ENCODE results near the gene SLC25A11.

SLC25A11 gene, protein sequence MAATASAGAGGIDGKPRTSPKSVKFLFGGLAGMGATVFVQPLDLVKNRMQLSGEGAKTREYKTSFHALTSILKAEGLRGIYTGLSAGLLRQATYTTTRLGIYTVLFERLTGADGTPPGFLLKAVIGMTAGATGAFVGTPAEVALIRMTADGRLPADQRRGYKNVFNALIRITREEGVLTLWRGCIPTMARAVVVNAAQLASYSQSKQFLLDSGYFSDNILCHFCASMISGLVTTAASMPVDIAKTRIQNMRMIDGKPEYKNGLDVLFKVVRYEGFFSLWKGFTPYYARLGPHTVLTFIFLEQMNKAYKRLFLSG

DNA sequence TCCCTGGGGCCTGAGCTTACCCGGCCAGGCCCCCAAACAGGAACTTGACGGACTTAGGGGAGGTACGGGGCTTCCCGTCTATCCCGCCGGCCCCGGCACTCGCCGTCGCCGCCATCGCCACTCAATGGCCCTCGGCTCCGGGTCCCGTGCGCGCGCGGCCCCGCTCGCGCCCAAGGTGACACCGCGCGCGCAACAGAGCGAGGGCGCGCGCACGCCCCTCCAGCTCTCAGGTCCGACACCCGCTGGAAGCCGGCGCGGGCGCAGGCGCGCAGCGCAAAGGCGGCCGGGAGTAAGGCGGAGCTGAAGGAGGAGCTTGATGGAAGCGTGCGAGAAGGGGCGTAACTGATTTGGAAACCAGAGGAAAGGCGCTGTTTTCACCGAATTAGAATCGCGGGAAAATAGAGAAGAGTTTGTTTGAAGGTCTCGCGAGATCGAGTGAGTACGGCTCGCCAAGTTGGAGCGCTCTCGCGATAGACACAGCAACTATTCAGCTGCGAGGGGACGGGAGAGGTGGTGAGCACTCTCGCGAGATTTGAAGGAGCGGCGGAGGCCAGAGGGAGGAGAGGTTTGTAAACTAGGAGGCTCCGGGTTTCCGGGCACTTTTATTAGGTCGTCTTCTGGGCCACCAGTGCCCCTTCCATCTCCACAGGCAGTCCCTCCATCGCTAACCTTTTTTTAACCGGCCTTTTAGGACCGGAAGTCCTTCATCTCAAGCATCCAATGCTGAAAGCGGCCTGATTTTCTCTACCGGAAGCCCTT, at the start of gene SLC25A11, which contains the start of gene RNF167:
Gene SLC25A11, minus strand, starts transcription at position 251 of the 759 bp plus-strand sequence. Its CDS starts 136 bp downstream, at position 115.
Gene RNF167, plus strand, starts transcription at position 473 of the 759 bp plus-strand sequence. CDS start 642 bp downstream, outside the sequence.
- Histone ChIP-seq H3K27ac (ENCODE audit: low read depth, low read length) (peak within 1 kb of the TSS; percentile 96), H3K9ac (ENCODE audit: low read length) (peak within 1 kb of the TSS; percentile 97), H3K36me3 (ENCODE audit: control insufficient read depth, insufficient read depth, low read length) (peaks cover 57% of the 10 kb centered on the region), H3K4me3 (ENCODE audit: low read depth, low read length) (peak within 1 kb of the TSS; percentile 94), H3K4me1 (ENCODE audit: control insufficient read depth, insufficient read depth, low read length) (peaks cover 15% of the 10 kb centered on the region), H3K9me3 (ENCODE audit: control insufficient read depth, insufficient read depth, low read depth, low read length) (no peaks in the 10 kb centered on the region), H3K27me3 (ENCODE audit: control insufficient read depth, insufficient read depth, low read length) (no peaks in the 10 kb centered on the region)

DNA sequence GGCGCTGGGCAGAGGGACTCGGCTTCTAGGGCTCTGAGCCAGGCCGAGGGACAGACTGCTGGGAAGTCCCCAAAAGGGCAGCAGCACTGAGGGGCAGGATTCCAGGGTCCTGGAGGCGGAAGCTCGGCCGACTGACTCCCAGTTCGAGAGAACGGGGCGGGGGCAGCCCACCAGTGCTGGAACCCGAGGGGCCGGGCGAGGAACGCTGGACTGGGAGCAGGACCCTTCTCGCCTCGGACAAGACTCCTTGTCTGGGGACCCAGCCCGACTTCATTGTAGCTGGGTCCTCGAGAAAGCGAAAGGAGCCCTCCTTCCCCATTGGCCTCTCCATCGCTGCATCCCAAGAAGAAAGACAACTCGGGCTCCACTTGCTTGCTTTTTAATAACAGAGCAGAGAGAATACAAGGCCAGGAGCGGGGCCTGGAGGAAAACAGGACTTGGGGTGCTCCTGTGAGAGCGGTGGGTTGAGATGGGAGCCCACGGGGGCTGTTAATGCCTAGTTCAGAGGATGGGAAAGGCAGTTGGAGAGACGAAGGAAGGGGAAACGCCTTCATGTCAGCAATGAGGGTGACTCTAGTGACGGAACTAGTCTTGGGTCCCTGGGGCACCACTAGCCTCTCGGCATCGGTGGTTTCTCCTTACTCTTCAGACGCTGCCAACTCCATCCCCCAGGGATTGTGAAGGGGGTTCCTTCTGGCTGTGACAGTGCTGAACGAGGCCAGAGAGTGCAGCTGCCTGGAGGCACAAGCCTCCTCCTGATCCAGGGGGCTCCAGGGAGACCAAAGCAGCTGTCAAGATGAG, 48.1 kb upstream of the SLC25A11 start:
- no peaks in the 10 kb centered on the region for H3K9me3 ChIP-seq (ENCODE audit: control insufficient read depth, insufficient read depth, low read depth, low read length)
- no peaks in the 10 kb centered on the region for H3K27me3 ChIP-seq (ENCODE audit: control insufficient read depth, insufficient read depth, low read length)
- H3K36me3 ChIP-seq (ENCODE audit: control insufficient read depth, insufficient read depth, low read length), result no peaks in the 10 kb centered on the region; the same call in 1 of the 2 replicates
- peaks cover 8% of the 10 kb centered on the region; the same call in 1 of the 2 replicates for H3K4me1 ChIP-seq (ENCODE audit: control insufficient read depth, insufficient read depth, low read length)
- no peak overlapping the region; the same call in 1 of the 2 replicates for H3K27ac ChIP-seq (ENCODE audit: low read depth, low read length)
- peak overlapping the region; percentile 65 for H3K9ac ChIP-seq (ENCODE audit: low read length)
- peak overlapping the region; percentile 83 for H3K4me3 ChIP-seq (ENCODE audit: low read depth, low read length)

DNA sequence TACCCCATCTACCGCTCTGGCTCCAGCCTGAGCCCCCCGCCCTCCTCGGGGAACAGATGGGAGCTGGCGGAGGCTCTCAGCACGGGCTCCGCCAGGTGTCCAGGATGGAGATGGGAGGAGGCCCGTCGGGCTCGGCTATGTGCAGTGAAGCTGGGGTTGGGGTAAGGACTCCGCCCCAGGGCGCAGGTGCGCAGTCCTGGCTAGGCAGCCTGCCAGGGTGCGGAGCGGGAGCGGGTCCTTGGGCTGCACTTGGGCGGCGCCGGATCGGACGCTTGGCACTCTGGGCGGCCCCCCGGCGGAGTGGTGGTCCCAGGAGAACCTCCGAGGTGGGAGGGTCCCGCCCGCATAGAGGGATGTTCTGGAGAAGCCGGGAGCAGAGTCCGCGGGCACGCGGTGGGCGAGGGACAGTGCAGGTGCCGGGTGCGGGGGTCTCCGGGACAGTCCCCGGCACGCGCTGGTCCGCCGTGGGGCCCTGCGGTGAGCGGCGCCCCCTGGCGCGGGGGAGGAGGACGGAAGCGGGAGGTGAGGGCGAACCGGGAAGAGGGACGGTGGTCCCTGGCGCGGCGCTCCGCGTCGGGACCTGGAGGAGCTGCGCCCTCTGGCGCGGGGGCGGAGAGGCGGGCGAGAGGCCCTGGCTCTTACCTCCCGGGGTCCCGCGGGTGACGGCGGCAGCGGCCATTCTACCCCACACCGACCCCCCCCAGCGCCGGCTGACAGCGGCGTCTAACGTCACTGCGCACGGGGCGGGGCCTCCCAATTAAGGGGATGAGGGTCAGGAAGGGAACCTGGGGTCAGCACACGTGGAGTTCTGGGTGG, 47.3 kb upstream of the SLC25A11 start, which contains the start of gene CAMTA2:
Gene CAMTA2, minus strand, starts transcription at position 725 of the 816 bp plus-strand sequence. CDS start 1,453 bp downstream, outside the sequence.
- peaks cover 6% of the 10 kb centered on the region; the same call in 1 of the 2 replicates for H3K36me3 ChIP-seq (ENCODE audit: control insufficient read depth, insufficient read depth, low read length)
- no peaks in the 10 kb centered on the region for H3K27me3 ChIP-seq (ENCODE audit: control insufficient read depth, insufficient read depth, low read length)
- H3K9me3 ChIP-seq (ENCODE audit: control insufficient read depth, insufficient read depth, low read depth, low read length), result no peaks in the 10 kb centered on the region
- no peak within 1 kb of the TSS; the same call in 1 of the 2 replicates for H3K27ac ChIP-seq (ENCODE audit: low read depth, low read length)
- peak within 1 kb of the TSS; percentile 65 for H3K9ac ChIP-seq (ENCODE audit: low read length)
- H3K4me1 ChIP-seq (ENCODE audit: control insufficient read depth, insufficient read depth, low read length), result peaks cover 8% of the 10 kb centered on the region; the same call in 1 of the 2 replicates
- H3K4me3 ChIP-seq (ENCODE audit: low read depth, low read length), result peak within 1 kb of the TSS; percentile 83

GRCh38 chr17:4986403-4986802, 46.6 kb upstream of the SLC25A11 start:
- peak overlapping the region; percentile 83 for H3K4me3 ChIP-seq (ENCODE audit: low read depth, low read length)
- no peaks in the 10 kb centered on the region for H3K9me3 ChIP-seq (ENCODE audit: control insufficient read depth, insufficient read depth, low read depth, low read length)
- no peaks in the 10 kb centered on the region for H3K27me3 ChIP-seq (ENCODE audit: control insufficient read depth, insufficient read depth, low read length)
- H3K36me3 ChIP-seq (ENCODE audit: control insufficient read depth, insufficient read depth, low read length), result peaks cover 6% of the 10 kb centered on the region; the same call in 1 of the 2 replicates
- H3K4me1 ChIP-seq (ENCODE audit: control insufficient read depth, insufficient read depth, low read length), result peaks cover 8% of the 10 kb centered on the region; the same call in 1 of the 2 replicates
- H3K9ac ChIP-seq (ENCODE audit: low read length), result no peak overlapping the region
- H3K27ac ChIP-seq (ENCODE audit: low read depth, low read length), result no peak overlapping the region

DNA sequence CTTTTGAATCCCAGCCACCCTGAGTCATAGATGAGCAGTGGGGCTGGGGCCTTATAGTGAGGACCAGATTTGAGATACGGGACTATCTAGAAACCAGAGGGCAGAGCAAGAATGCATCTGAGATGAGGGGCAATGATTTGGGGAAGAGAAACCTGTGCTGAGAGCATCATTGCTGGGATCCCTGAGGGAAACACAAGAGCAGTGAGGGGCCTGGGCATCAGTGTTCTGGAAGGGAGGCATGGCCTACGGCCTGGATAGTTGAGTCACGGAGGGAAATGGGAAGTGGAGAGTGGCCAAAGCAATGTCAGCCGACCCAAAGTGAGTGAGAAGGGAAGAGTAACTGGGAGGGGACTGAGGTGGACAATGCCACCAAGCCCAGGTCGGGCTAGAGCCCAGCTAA, 42.5 kb upstream of the SLC25A11 start:
- Histone ChIP-seq H3K27me3 (ENCODE audit: control insufficient read depth, insufficient read depth, low read length) (peaks cover 12% of the 10 kb centered on the region), H3K4me1 (ENCODE audit: control insufficient read depth, insufficient read depth, low read length) (peaks cover 8% of the 10 kb centered on the region), H3K9me3 (ENCODE audit: control insufficient read depth, insufficient read depth, low read depth, low read length) (no peaks in the 10 kb centered on the region), H3K27ac (ENCODE audit: low read depth, low read length) (no peak overlapping the region), H3K4me3 (ENCODE audit: low read depth, low read length) (no peak overlapping the region), H3K36me3 (ENCODE audit: control insufficient read depth, insufficient read depth, low read length) (peaks cover 25% of the 10 kb centered on the region), H3K9ac (ENCODE audit: low read length) (no peak overlapping the region)

- H3K27ac ChIP-seq (ENCODE audit: low read depth, low read length), result no peak overlapping the region
- peaks cover 8% of the 10 kb centered on the region for H3K4me1 ChIP-seq (ENCODE audit: control insufficient read depth, insufficient read depth, low read length)
- H3K9me3 ChIP-seq (ENCODE audit: control insufficient read depth, insufficient read depth, low read depth, low read length), result no peaks in the 10 kb centered on the region
- no peak overlapping the region for H3K4me3 ChIP-seq (ENCODE audit: low read depth, low read length)
- H3K9ac ChIP-seq (ENCODE audit: low read length), result no peak overlapping the region
- H3K36me3 ChIP-seq (ENCODE audit: control insufficient read depth, insufficient read depth, low read length), result peaks cover 29% of the 10 kb centered on the region
- peaks cover 19% of the 10 kb centered on the region for H3K27me3 ChIP-seq (ENCODE audit: control insufficient read depth, insufficient read depth, low read length)
Measured at GRCh38 chr17:4980644-4981216, 40.9 kb upstream of the SLC25A11 start.

DNA sequence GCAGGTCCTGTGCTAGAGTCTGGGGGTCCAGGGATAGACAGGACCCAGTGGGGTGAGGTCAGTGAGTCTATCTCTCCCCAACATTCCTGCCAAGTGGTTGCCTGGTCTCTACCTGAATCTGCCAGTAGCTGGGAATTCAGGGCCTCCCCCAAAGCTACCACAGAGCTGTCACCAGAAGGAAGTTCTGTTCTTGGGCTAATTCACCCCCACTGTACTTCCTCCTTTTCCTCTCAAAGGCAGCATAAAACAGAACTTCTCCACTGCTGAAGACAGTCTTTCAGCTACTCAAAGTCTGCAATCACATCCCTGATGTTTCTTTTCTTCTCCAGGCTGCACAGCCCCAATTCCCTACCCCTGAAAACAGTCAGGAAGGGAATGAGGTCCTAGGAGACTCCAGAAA, 38.9 kb upstream of the SLC25A11 start:
- H3K36me3 ChIP-seq (ENCODE audit: control insufficient read depth, insufficient read depth, low read length), result peaks cover 29% of the 10 kb centered on the region
- H3K4me3 ChIP-seq (ENCODE audit: low read depth, low read length), result no peak overlapping the region
- no peaks in the 10 kb centered on the region for H3K9me3 ChIP-seq (ENCODE audit: control insufficient read depth, insufficient read depth, low read depth, low read length)
- no peak overlapping the region for H3K27ac ChIP-seq (ENCODE audit: low read depth, low read length)
- no peak overlapping the region for H3K9ac ChIP-seq (ENCODE audit: low read length)
- H3K27me3 ChIP-seq (ENCODE audit: control insufficient read depth, insufficient read depth, low read length), result peaks cover 35% of the 10 kb centered on the region
- H3K4me1 ChIP-seq (ENCODE audit: control insufficient read depth, insufficient read depth, low read length), result peaks cover 8% of the 10 kb centered on the region

GRCh38 chr17:4974115-4974670, 34.3 kb upstream of the SLC25A11 start:
- no peaks in the 10 kb centered on the region for H3K9me3 ChIP-seq (ENCODE audit: control insufficient read depth, insufficient read depth, low read depth, low read length)
- peaks cover 15% of the 10 kb centered on the region for H3K4me1 ChIP-seq (ENCODE audit: control insufficient read depth, insufficient read depth, low read length)
- H3K4me3 ChIP-seq (ENCODE audit: low read depth, low read length), result no peak overlapping the region
- no peak overlapping the region for H3K9ac ChIP-seq (ENCODE audit: low read length)
- no peak overlapping the region for H3K27ac ChIP-seq (ENCODE audit: low read depth, low read length)
- peaks cover 35% of the 10 kb centered on the region for H3K27me3 ChIP-seq (ENCODE audit: control insufficient read depth, insufficient read depth, low read length)
- H3K36me3 ChIP-seq (ENCODE audit: control insufficient read depth, insufficient read depth, low read length), result peaks cover 20% of the 10 kb centered on the region

DNA sequence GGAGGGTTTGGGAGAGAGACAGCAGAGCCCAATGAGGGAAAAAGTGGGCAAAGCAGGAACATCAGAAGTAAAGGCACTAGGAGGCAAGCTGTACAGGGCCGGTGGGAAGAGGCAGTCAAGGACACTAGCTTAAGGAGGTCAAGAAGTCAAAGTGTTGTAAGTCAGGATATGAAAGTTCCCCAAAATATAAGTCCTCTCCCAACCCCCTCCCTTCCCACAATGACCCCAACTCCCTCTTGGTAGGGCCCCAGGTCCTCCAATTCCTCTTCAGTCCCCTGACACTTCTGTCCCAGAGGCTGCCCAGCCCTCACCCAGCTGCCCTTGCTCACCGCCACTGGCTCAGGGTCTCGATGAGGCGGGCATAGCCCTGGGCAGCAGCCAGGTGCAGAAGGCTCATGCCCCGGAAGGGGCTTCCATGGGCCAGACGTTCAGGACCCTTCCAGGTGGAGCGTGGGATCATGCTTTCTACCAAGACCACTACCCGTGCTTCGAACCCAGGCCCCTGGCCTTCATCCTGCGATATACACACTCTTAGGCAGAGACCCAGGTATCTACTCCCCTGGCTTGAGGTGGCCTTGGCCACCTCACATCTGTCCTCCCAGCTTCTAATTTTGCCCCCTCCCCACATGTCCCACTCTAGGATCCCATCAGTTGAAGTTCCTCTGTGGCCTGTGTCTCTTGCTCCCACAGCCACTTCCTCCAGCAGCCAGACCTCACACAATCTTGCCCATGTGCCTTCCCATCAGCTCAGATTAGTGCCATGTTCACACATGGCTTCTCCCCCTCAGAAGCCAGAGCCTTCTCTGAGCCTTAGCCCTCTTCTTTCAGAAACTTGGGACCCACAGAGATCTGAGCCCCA, 33.6 kb upstream of the SLC25A11 start:
- Histone ChIP-seq H3K36me3 (ENCODE audit: control insufficient read depth, insufficient read depth, low read length) (peaks cover 14% of the 10 kb centered on the region), H3K4me3 (ENCODE audit: low read depth, low read length) (no peak overlapping the region), H3K4me1 (ENCODE audit: control insufficient read depth, insufficient read depth, low read length) (peaks cover 21% of the 10 kb centered on the region), H3K27ac (ENCODE audit: low read depth, low read length) (no peak overlapping the region), H3K27me3 (ENCODE audit: control insufficient read depth, insufficient read depth, low read length) (peaks cover 30% of the 10 kb centered on the region), H3K9me3 (ENCODE audit: control insufficient read depth, insufficient read depth, low read depth, low read length) (no peaks in the 10 kb centered on the region), H3K9ac (ENCODE audit: low read length) (no peak overlapping the region)
